ENCODE measurements around the gene ACOXL. TPM values are rescaled to one million over a fixed set of nuclear protein-coding genes. Genes with fewer than 3 reads are reported as not detected.

ACOXL gene
- total and polyA plus RNA-seq, 4 donors, result 4.4 to 32.8 (median 12.2) TPM

GRCh38 chr2:110904116-110904778 lies 171.9 kb downstream of the ACOXL start:
- Histone ChIP-seq H3K27ac (ENCODE audit: low read depth in 1 of 2, low read length in 1 of 2) (no peak overlapping the region), H3K9ac (ENCODE audit: insufficient read depth in 1 of 2, low read length in 2 of 2) (no peak overlapping the region), H3K9me3 (ENCODE audit: control insufficient read depth in 4 of 4, insufficient read depth in 3 of 4, low read length in 3 of 4) (no peaks in the 10 kb centered on the region), H3K36me3 (ENCODE audit: control insufficient read depth in 4 of 4, insufficient read depth in 4 of 4, low read length in 4 of 4) (no peaks in the 10 kb centered on the region), H3K27me3 (ENCODE audit: control insufficient read depth in 3 of 3, insufficient read depth in 3 of 3, low read length in 2 of 3) (no peaks in the 10 kb centered on the region), H3K4me3 (no peak overlapping the region), H3K4me1 (ENCODE audit: control insufficient read depth in 5 of 5, insufficient read depth in 5 of 5, low read length in 5 of 5) (peaks cover 0 to 10% (median 3%) of the 10 kb centered on the region in 5 donors)
- no peak for ATAC-seq (ENCODE audit: insufficient read depth, low FRiP score)
- DNase-seq, result no peak
- WGBS, 2 donors, result 77 to 79% methylated on average over 5 of the region's 5 CpGs
- no peak for TF ChIP-seq CTCF (IDR thresholded peaks at IDR 0.05; ENCODE audit: control extremely low read depth, extremely low read depth)

GRCh38 chr2:110904779-110905148 lies 172.4 kb downstream of the ACOXL start:
- no peaks in the 10 kb centered on the region for H3K27me3 ChIP-seq (ENCODE audit: control insufficient read depth in 3 of 3, insufficient read depth in 3 of 3, low read length in 2 of 3)
- WGBS, 2 donors, result 80 to 90% methylated on average over 3 of the region's 3 CpGs
- no peak overlapping the region for H3K9ac ChIP-seq (ENCODE audit: insufficient read depth in 1 of 2, low read length in 2 of 2)
- no peak for ATAC-seq (ENCODE audit: insufficient read depth, low FRiP score)
- no peak overlapping the region for H3K4me3 ChIP-seq
- H3K9me3 ChIP-seq (ENCODE audit: control insufficient read depth in 4 of 4, insufficient read depth in 3 of 4, low read length in 3 of 4), result no peaks in the 10 kb centered on the region
- H3K27ac ChIP-seq (ENCODE audit: low read depth in 1 of 2, low read length in 1 of 2), result no peak overlapping the region
- peaks cover 0 to 10% (median 3%) of the 10 kb centered on the region in 5 donors for H3K4me1 ChIP-seq (ENCODE audit: control insufficient read depth in 5 of 5, insufficient read depth in 5 of 5, low read length in 5 of 5)
- no peak for TF ChIP-seq CTCF (IDR thresholded peaks at IDR 0.05; ENCODE audit: control extremely low read depth, extremely low read depth)
- DNase-seq, result no peak
- no peaks in the 10 kb centered on the region for H3K36me3 ChIP-seq (ENCODE audit: control insufficient read depth in 4 of 4, insufficient read depth in 4 of 4, low read length in 4 of 4)

- ATAC-seq (ENCODE audit: insufficient read depth, low FRiP score) (no peak), DNase-seq (no peak)
- 90 to 92% methylated on average over 3 of the region's 3 CpGs for WGBS, 2 donors
- no peaks in the 10 kb centered on the region for H3K36me3 ChIP-seq (ENCODE audit: control insufficient read depth in 4 of 4, insufficient read depth in 4 of 4, low read length in 4 of 4)
- H3K27ac ChIP-seq (ENCODE audit: low read depth in 1 of 2, low read length in 1 of 2), result no peak overlapping the region
- no peaks in the 10 kb centered on the region for H3K9me3 ChIP-seq (ENCODE audit: control insufficient read depth in 4 of 4, insufficient read depth in 3 of 4, low read length in 3 of 4)
- H3K4me3 ChIP-seq, result no peak overlapping the region
- peaks cover 0 to 10% (median 3%) of the 10 kb centered on the region in 5 donors for H3K4me1 ChIP-seq (ENCODE audit: control insufficient read depth in 5 of 5, insufficient read depth in 5 of 5, low read length in 5 of 5)
- no peak for TF ChIP-seq CTCF (IDR thresholded peaks at IDR 0.05; ENCODE audit: control extremely low read depth, extremely low read depth)
- H3K27me3 ChIP-seq (ENCODE audit: control insufficient read depth in 3 of 3, insufficient read depth in 3 of 3, low read length in 2 of 3), result no peaks in the 10 kb centered on the region
- no peak overlapping the region for H3K9ac ChIP-seq (ENCODE audit: insufficient read depth in 1 of 2, low read length in 2 of 2)
Measured at GRCh38 chr2:110905217-110905616, 172.8 kb downstream of the ACOXL start.

Measured in lung (tissue), 12 donors.